Superior temporal gyrus (tissue), 1 donor: ENCODE results near the gene CDK4.

Source experiments
- DNase-seq: peaks from one replicate; pipeline ENCODE4 v3.0.0-alpha.2; 2016; ENCODE audit errors: extremely low spot score

The CDK4 gene

GRCh38 chr12:57771873-57772428, 19.8 kb upstream of the CDK4 start, which contains the start of gene METTL1:
Gene METTL1 (minus strand): TSS chr12:57772105. CDS start chr12:57772083, 22 bp downstream.
- peak; percentile 97 for DNase-seq

- DNase-seq, result peak; percentile 76
Measured at GRCh38 chr12:57771236-57771872, 19.2 kb upstream of the CDK4 start.

- no peak for DNase-seq
Measured at GRCh38 chr12:57770734-57771133, 18.6 kb upstream of the CDK4 start.

GRCh38 chr12:57769594-57769993, 17.5 kb upstream of the CDK4 start:
- no peak for DNase-seq

- no peak for DNase-seq
Measured at GRCh38 chr12:57767876-57768275, 15.8 kb upstream of the CDK4 start.

GRCh38 chr12:57767305-57767698, 15.2 kb upstream of the CDK4 start:
- no peak for DNase-seq

- no peak for DNase-seq
Measured at GRCh38 chr12:57766464-57767304, 14.6 kb upstream of the CDK4 start, which contains the start of gene CYP27B1. Gene CYP27B1 (minus strand): TSS chr12:57767078. CDS start chr12:57767041, 37 bp downstream.

GRCh38 chr12:57765698-57766463, 13.8 kb upstream of the CDK4 start:
- no peak for DNase-seq

- DNase-seq, result no peak
Measured at GRCh38 chr12:57765003-57765697, 13.0 kb upstream of the CDK4 start.

- no peak for DNase-seq
Measured at GRCh38 chr12:57764662-57765002, 12.5 kb upstream of the CDK4 start.

- DNase-seq, result no peak
Measured at GRCh38 chr12:57763881-57764661, 12.0 kb upstream of the CDK4 start.

- DNase-seq, result no peak
Measured at GRCh38 chr12:57762463-57762862, 10.4 kb upstream of the CDK4 start.

- no peak for DNase-seq
Measured at GRCh38 chr12:57761391-57761998, 9.4 kb upstream of the CDK4 start.

- DNase-seq, result no peak
Measured at GRCh38 chr12:57760347-57760982, 8.4 kb upstream of the CDK4 start.

- no peak for DNase-seq
Measured at GRCh38 chr12:57759360-57759980, 7.4 kb upstream of the CDK4 start.

GRCh38 chr12:57758552-57759359, 6.6 kb upstream of the CDK4 start:
- no peak for DNase-seq

- DNase-seq, result no peak
Measured at GRCh38 chr12:57757771-57758170, 5.7 kb upstream of the CDK4 start.
